HG03045 (cell line): ENCODE results near the gene MRPL19.

Experiments
- ATAC-seq: cut with Tn5 transposase; IDR thresholded peaks from one replicate; pipeline ENCODE4 v1.9.1; 2021; ENCODE audit warnings: mild to moderate bottlenecking, moderate library complexity; ENCODE audit not compliant: unreplicated experiment

The MRPL19 gene

GRCh38 chr2:75646583-75647425 lies at the start of gene MRPL19:
MRPL19 (plus strand) TSS chr2:75646783; CDS start chr2:75646808, 25 bp downstream.
- ATAC-seq, result peak; percentile 95

GRCh38 chr2:75596784-75597183 lies 49.8 kb upstream of the MRPL19 start:
- no peak for ATAC-seq

- ATAC-seq, result no peak
Observed at GRCh38 chr2:75597949-75598348, 48.6 kb upstream of the MRPL19 start.

GRCh38 chr2:75598589-75599155 lies 47.9 kb upstream of the MRPL19 start:
- ATAC-seq, result no peak

- no peak for ATAC-seq
Observed at GRCh38 chr2:75600461-75601011, 46.0 kb upstream of the MRPL19 start.

- no peak for ATAC-seq
Observed at GRCh38 chr2:75602724-75603342, 43.8 kb upstream of the MRPL19 start.

- no peak for ATAC-seq
Observed at GRCh38 chr2:75603477-75603876, 43.1 kb upstream of the MRPL19 start.

GRCh38 chr2:75604484-75604883 lies 42.1 kb upstream of the MRPL19 start:
- ATAC-seq, result no peak

GRCh38 chr2:75605770-75606529 lies 40.6 kb upstream of the MRPL19 start:
- no peak for ATAC-seq

GRCh38 chr2:75606761-75607399 lies 39.7 kb upstream of the MRPL19 start:
- no peak for ATAC-seq

GRCh38 chr2:75607400-75607798 lies 39.2 kb upstream of the MRPL19 start:
- ATAC-seq, result no peak

- no peak for ATAC-seq
Observed at GRCh38 chr2:75607988-75608683, 38.4 kb upstream of the MRPL19 start.

- ATAC-seq, result peak; percentile 75
Observed at GRCh38 chr2:75608684-75609333, 37.8 kb upstream of the MRPL19 start.

- no peak for ATAC-seq
Observed at GRCh38 chr2:75609334-75609689, 37.3 kb upstream of the MRPL19 start.

GRCh38 chr2:75609937-75610508 lies 36.6 kb upstream of the MRPL19 start:
- ATAC-seq, result no peak

GRCh38 chr2:75610671-75611070 lies 35.9 kb upstream of the MRPL19 start:
- no peak for ATAC-seq

GRCh38 chr2:75612108-75612861 lies 34.3 kb upstream of the MRPL19 start:
- ATAC-seq, result no peak

- ATAC-seq, result no peak
Observed at GRCh38 chr2:75612862-75613243, 33.7 kb upstream of the MRPL19 start.
